GM18870 (cell line): ENCODE results near the gene SYCE3.
"Not testable (repeated sequence)": the region's sequence is repeated elsewhere in the genome, so short reads cannot be mapped to it uniquely, and the experiment has no call there.

Experiments
- ATAC-seq: cut with Tn5 transposase; IDR thresholded peaks from one replicate; pipeline ENCODE4 v1.9.1; 2021; ENCODE audit warnings: moderate library complexity; ENCODE audit not compliant: unreplicated experiment

Gene SYCE3

GRCh38 chr22:50522806-50523438 is 39.8 kb downstream of the SYCE3 start:
- ATAC-seq: no peak

- ATAC-seq: no peak
Observed at GRCh38 chr22:50522208-50522805, 40.4 kb downstream of the SYCE3 start.

- no peak for ATAC-seq
Observed at GRCh38 chr22:50521710-50522109, 41.0 kb downstream of the SYCE3 start.

GRCh38 chr22:50520826-50521453 is 41.8 kb downstream of the SYCE3 start:
- ATAC-seq: no peak

GRCh38 chr22:50520184-50520583 is 42.5 kb downstream of the SYCE3 start:
- ATAC-seq: not testable (repeated sequence)

GRCh38 chr22:50519151-50519550 is 43.6 kb downstream of the SYCE3 start:
- ATAC-seq: no peak

- ATAC-seq: no peak
Observed at GRCh38 chr22:50518606-50519005, 44.1 kb downstream of the SYCE3 start.

GRCh38 chr22:50517495-50518260 is 45.0 kb downstream of the SYCE3 start:
- ATAC-seq: no peak

- ATAC-seq: no peak
Observed at GRCh38 chr22:50516891-50517290, 45.8 kb downstream of the SYCE3 start.

GRCh38 chr22:50516068-50516467 is 46.7 kb downstream of the SYCE3 start:
- no peak for ATAC-seq

GRCh38 chr22:50513175-50513574 is 49.5 kb downstream of the SYCE3 start:
- no peak for ATAC-seq

GRCh38 chr22:50508897-50509296 is 53.8 kb downstream of the SYCE3 start:
- ATAC-seq: no peak

GRCh38 chr22:50507991-50508884 is 54.5 kb downstream of the SYCE3 start, which contains the start of gene NCAPH2:
NCAPH2 (plus strand) TSS chr22:50508224; CDS start chr22:50508338, 114 bp downstream.
- ATAC-seq: peak; percentile 60

- ATAC-seq: no peak
Observed at GRCh38 chr22:50507421-50507990, 55.2 kb downstream of the SYCE3 start, which contains the start of gene LMF2. LMF2 (minus strand) TSS chr22:50507702; CDS start chr22:50507675, 27 bp downstream.

GRCh38 chr22:50506611-50507420 is 55.9 kb downstream of the SYCE3 start:
- no peak for ATAC-seq

GRCh38 chr22:50505776-50506610 is 56.7 kb downstream of the SYCE3 start:
- no peak for ATAC-seq

GRCh38 chr22:50505276-50505775 is 57.4 kb downstream of the SYCE3 start:
- ATAC-seq: no peak
